B cell (primary cell): ENCODE results near the gene LOX.

Experiments
- EZH2 ChIP-seq: IDR thresholded peaks from 2 replicates; pipeline ENCODE4 v1.6.1; 2012; ENCODE audit warnings: borderline replicate concordance, low read depth, mild to moderate bottlenecking, moderate library complexity, low read length; ENCODE audit not compliant: insufficient read depth, poor library complexity, severe bottlenecking
- TF ChIP-seq, protein P1 (sequence below): fragments of 200-600 bp; IDR thresholded peaks from one replicate; pipeline ENCODE4 v1.8.0; 2022; ENCODE audit warnings: antibody characterized with exemption, mild to moderate bottlenecking

DNA sequence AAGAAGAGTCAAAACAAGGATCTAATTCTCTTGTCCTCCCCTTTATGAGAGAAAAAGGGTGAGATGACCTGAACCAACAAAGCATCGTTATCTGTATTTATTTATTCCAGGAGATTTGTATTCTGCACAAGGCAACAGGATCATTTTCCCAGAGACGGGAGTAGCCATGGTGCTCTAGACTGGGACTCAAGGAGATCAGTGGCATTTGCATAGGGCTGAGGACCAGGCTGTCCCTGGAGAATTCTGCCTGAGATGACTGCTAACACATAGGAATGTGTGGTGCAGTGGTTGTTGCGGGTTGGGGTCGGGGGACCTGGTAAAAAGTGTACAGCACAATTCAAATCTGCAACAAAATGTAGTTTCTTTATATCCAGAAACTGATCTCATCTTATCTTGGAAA, 29.0 kb upstream of the LOX start:
- TF ChIP-seq, protein P1, sequence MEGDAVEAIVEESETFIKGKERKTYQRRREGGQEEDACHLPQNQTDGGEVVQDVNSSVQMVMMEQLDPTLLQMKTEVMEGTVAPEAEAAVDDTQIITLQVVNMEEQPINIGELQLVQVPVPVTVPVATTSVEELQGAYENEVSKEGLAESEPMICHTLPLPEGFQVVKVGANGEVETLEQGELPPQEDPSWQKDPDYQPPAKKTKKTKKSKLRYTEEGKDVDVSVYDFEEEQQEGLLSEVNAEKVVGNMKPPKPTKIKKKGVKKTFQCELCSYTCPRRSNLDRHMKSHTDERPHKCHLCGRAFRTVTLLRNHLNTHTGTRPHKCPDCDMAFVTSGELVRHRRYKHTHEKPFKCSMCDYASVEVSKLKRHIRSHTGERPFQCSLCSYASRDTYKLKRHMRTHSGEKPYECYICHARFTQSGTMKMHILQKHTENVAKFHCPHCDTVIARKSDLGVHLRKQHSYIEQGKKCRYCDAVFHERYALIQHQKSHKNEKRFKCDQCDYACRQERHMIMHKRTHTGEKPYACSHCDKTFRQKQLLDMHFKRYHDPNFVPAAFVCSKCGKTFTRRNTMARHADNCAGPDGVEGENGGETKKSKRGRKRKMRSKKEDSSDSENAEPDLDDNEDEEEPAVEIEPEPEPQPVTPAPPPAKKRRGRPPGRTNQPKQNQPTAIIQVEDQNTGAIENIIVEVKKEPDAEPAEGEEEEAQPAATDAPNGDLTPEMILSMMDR = no peak
- TF ChIP-seq EZH2 = no peak
